GM18867 (cell line): ENCODE measurements around the gene GALNT16.
"Not testable (repeated sequence)": the region's sequence is repeated elsewhere in the genome, so short reads cannot be mapped to it uniquely, and the experiment has no call there.

Experiments used
- ATAC-seq: cut with Tn5 transposase; IDR thresholded peaks from one replicate; pipeline ENCODE4 v1.9.1; 2021; ENCODE audit warnings: mild to moderate bottlenecking, moderate library complexity; ENCODE audit not compliant: unreplicated experiment

Gene GALNT16

GRCh38 chr14:69259168-69259526, 811 bp upstream of the GALNT16 start:
- no peak for ATAC-seq

GRCh38 chr14:69260190-69260860, 367 bp downstream of the GALNT16 start:
- ATAC-seq = no peak

- ATAC-seq = no peak
Observed at GRCh38 chr14:69260861-69261564, 1.1 kb downstream of the GALNT16 start.

- ATAC-seq = no peak
Observed at GRCh38 chr14:69261761-69262331, 1.9 kb downstream of the GALNT16 start.

- ATAC-seq = no peak
Observed at GRCh38 chr14:69262516-69262915, 2.6 kb downstream of the GALNT16 start.

- no peak for ATAC-seq
Observed at GRCh38 chr14:69263364-69263763, 3.4 kb downstream of the GALNT16 start.

- no peak for ATAC-seq
Observed at GRCh38 chr14:69263771-69264170, 3.8 kb downstream of the GALNT16 start.

GRCh38 chr14:69266572-69267345, 6.8 kb downstream of the GALNT16 start:
- no peak for ATAC-seq

- ATAC-seq = no peak
Observed at GRCh38 chr14:69267492-69267891, 7.5 kb downstream of the GALNT16 start.

- no peak for ATAC-seq
Observed at GRCh38 chr14:69268223-69268622, 8.3 kb downstream of the GALNT16 start.

GRCh38 chr14:69268763-69269162, 8.8 kb downstream of the GALNT16 start:
- ATAC-seq = no peak

GRCh38 chr14:69269381-69269780, 9.4 kb downstream of the GALNT16 start:
- ATAC-seq = no peak

GRCh38 chr14:69270097-69270496, 10.1 kb downstream of the GALNT16 start:
- ATAC-seq = no peak

GRCh38 chr14:69270795-69271708, 11.1 kb downstream of the GALNT16 start:
- ATAC-seq = no peak

- ATAC-seq = no peak
Observed at GRCh38 chr14:69274321-69274720, 14.4 kb downstream of the GALNT16 start.

- ATAC-seq = no peak
Observed at GRCh38 chr14:69275331-69275730, 15.4 kb downstream of the GALNT16 start.

- ATAC-seq = not testable (repeated sequence)
Observed at GRCh38 chr14:69277356-69277755, 17.4 kb downstream of the GALNT16 start.

GRCh38 chr14:69280746-69281291, 20.9 kb downstream of the GALNT16 start:
- ATAC-seq = no peak

GRCh38 chr14:69281450-69282169, 21.7 kb downstream of the GALNT16 start:
- peak; percentile 61 for ATAC-seq

- no peak for ATAC-seq
Observed at GRCh38 chr14:69282448-69282847, 22.5 kb downstream of the GALNT16 start.
